Heart left ventricle (tissue), 16 donors: Measurements from ENCODE around the gene RTBDN. TPM values are rescaled to one million over a fixed set of nuclear protein-coding genes. Genes with fewer than 3 reads are reported as not detected.
"Not testable (repeated sequence)": the region's sequence is repeated elsewhere in the genome, so short reads cannot be mapped to it uniquely, and the experiment has no call there.

Experiments
- ATAC-seq, 4 donors: fragments of 200-7000 bp; cut with Tn5 transposase; one replicate each; pipeline ENCODE4 v1.9.1; 2020 to 2022; ENCODE audit warnings: moderate library complexity in 4 of 4, mild to moderate bottlenecking in 3 of 4, moderate number of reproducible peaks in 1 of 4
- DNase-seq, 5 donors: peaks; one replicate each; pipeline ENCODE4 v3.0.0-alpha.2; 2020
- H3K27ac ChIP-seq, 12 donors: fragments of 200-600 bp; sonication (generic) in 4 of 12; one replicate each; pipeline versions ENCODE4 v1.5.0 to v1.8.0; 2016 to 2022; ENCODE audit warnings: mild to moderate bottlenecking in 2 of 12
- H3K27me3 ChIP-seq, 9 donors: fragments of 200-600 bp; sonication (generic) in 2 of 9; one replicate each; pipeline versions ENCODE4 v1.5.1 to v1.8.0; 2016 to 2022; ENCODE audit warnings: mild to moderate bottlenecking in 3 of 9
- H3K36me3 ChIP-seq, 9 donors: fragments of 200-600 bp; sonication (generic) in 2 of 9; one replicate each; pipeline versions ENCODE4 v1.5.0 to v1.8.0; 2018 to 2022; ENCODE audit warnings: mild to moderate bottlenecking in 2 of 9
- H3K4me1 ChIP-seq, 12 donors: fragments of 200-600 bp; sonication (generic) in 4 of 12; one replicate each; pipeline versions ENCODE4 v1.5.0 to v1.8.0; 2016 to 2022; ENCODE audit warnings: mild to moderate bottlenecking in 3 of 12
- H3K4me3 ChIP-seq, 12 donors: fragments of 200-600 bp; sonication (generic) in 4 of 12; one replicate each; pipeline versions ENCODE4 v1.5.0 to v1.8.0; 2017 to 2022; ENCODE audit warnings: mild to moderate bottlenecking in 9 of 12, moderate library complexity in 4 of 12
- H3K9me3 ChIP-seq, 12 donors: fragments of 200-600 bp; sonication (generic) in 4 of 12; one replicate each; pipeline versions ENCODE4 v1.5.0 to v1.8.0; 2016 to 2022; ENCODE audit warnings: mild to moderate bottlenecking in 1 of 12
- POLR2A ChIP-seq, 2 donors: fragments of 450-650 bp; IDR thresholded peaks; one replicate each; pipeline ENCODE4 v1.6.1; 2017; ENCODE audit warnings: antibody characterized with exemption in 2 of 2, mild to moderate bottlenecking in 2 of 2, moderate library complexity in 2 of 2
- WGBS, 4 donors: extraction: QIAGEN DNeasy Blood & Tissue Kit in 2 of 4; methylation state at CpG; one replicate each; pipeline versions ENCODE4 v1.1.5 to v1.1.7; 2013 to 2018; 5-methylcytosine and 5-hydroxymethylcytosine counted together
- intact Hi-C, 10 donors: fragments of 100-400 bp; cut with DNase I; formaldehyde crosslinking; loops; one replicate each; pipeline versions ENCODE4 v1.11.1 to v1.14.2; 2022
- polyA plus RNA-seq, 2 donors: library from polyadenylated mRNA; stranded (reverse); fragments of 200-250 nt; gene quantifications; one replicate each; pipeline ENCODE4 v1.2.3, GENCODE V29; 2013
- total RNA-seq, 9 donors: library from RNA; depleted of rRNA in 2 of 9; stranded (reverse); fragments of >200 nt in 2 of 9; fragmentation: NEBNext Ultra II Directional in 3 of 9; extraction: Animal tissue kit (Norgen Biotek cat#: 25700) in 3 of 9; gene quantifications; one replicate each; pipeline versions ENCODE4 v1.1.0 to v1.2.4, GENCODE V29; 2016 to 2023
- TF ChIP-seq, protein P1 (sequence below), 12 donors: fragments of 200-600 bp; sonication (generic) in 4 of 12; IDR thresholded peaks; one replicate each; pipeline versions ENCODE4 v1.5.0 to v1.8.0; 2018 to 2022; ENCODE audit warnings: antibody characterized with exemption in 12 of 12, mild to moderate bottlenecking in 5 of 12
- donor health status: ischemic (EF 13 %, LVEDD 7.1; RV severe dilation, severe dysfunction).
- donor health status: healthy with polysubstance abuse.
- donor health status: DM: no; HTN: yes; CAD: no.
- donor health status: DM: no; HTN: no; CAD: no.
- donor health status: ischemic (EF 25% LVEDD 6.9; RV normal size, moderate dysfunction).
- donor health status: ischemic (EF 25% LVEDD 5.7; RV mildly dilated, moderate dysfunction).
- donor health status: healthy.
- donor health status: DM: yes; HTN: yes; CAD: no.
- donor health status: ischemic (EF 35%, LVEDD 5.7; RV mildly dilated, moderate dysfunction).
- donor health status: nonischemic (EF 11% LVEDD 7.7; RV severe dilation, severe dysfunction).
- donor health status: DM: yes; HTN: yes; CAD: no.
- donor health status: PGD.
- donor health status: ischemic (EF 29% LVEDD 5.4; RV normal size, mild dysfunction).
- donor health status: nonischemic (EF 23%, LVEDD 6.1; RV moderate dilation, normal function).

Gene RTBDN
- total and polyA plus RNA-seq, 11 donors: not detected

- intact Hi-C loops: no loop called here
- no peak overlapping the region for H3K27ac ChIP-seq
- TF ChIP-seq POLR2A (IDR thresholded peaks at IDR 0.05): no peak
- TF ChIP-seq, protein P1, sequence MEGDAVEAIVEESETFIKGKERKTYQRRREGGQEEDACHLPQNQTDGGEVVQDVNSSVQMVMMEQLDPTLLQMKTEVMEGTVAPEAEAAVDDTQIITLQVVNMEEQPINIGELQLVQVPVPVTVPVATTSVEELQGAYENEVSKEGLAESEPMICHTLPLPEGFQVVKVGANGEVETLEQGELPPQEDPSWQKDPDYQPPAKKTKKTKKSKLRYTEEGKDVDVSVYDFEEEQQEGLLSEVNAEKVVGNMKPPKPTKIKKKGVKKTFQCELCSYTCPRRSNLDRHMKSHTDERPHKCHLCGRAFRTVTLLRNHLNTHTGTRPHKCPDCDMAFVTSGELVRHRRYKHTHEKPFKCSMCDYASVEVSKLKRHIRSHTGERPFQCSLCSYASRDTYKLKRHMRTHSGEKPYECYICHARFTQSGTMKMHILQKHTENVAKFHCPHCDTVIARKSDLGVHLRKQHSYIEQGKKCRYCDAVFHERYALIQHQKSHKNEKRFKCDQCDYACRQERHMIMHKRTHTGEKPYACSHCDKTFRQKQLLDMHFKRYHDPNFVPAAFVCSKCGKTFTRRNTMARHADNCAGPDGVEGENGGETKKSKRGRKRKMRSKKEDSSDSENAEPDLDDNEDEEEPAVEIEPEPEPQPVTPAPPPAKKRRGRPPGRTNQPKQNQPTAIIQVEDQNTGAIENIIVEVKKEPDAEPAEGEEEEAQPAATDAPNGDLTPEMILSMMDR (IDR thresholded peaks at IDR 0.05): no peak
Measured at GRCh38 chr19:12858041-12858928, 23.9 kb upstream of the RTBDN start.

DNA sequence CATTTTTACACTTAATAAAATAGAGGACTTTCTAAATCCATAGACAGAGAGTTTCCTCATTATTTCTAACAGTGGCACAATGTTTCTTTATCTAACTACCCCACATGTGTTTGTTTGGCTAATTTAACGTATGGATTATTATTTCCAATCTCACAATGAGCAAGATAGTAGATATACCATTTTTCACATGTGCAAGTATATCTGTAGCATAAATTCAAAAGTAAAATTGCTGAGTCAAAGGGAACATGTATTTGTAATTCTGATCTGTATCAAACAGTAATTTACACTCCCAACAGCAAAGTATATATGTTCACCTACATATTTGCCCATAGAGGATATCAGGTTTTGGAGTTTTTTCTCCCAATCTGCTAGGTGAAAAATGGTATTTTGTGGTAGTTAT is 22.3 kb upstream of the RTBDN start:
- Histone ChIP-seq H3K4me1 (no peaks in the 10 kb centered on the region), H3K27ac (no peak overlapping the region), H3K4me3 (no peak overlapping the region), H3K36me3 (no peaks in the 10 kb centered on the region), H3K27me3 (no peaks in the 10 kb centered on the region), H3K9me3 (peaks cover 0 to 21% (median 2%) of the 10 kb centered on the region in 12 donors)
- TF ChIP-seq POLR2A (IDR thresholded peaks at IDR 0.05): no peak
- TF ChIP-seq, protein P1 (IDR thresholded peaks at IDR 0.05): no peak
- DNase-seq (no peak), ATAC-seq (no peak)
- intact Hi-C loops: no loop called here
- 76 to 83% (median 78%) methylated on average over 1 of the region's 1 CpG for WGBS, 4 donors

More at GRCh38 chr19:12858041-12858928, 23.9 kb upstream of the RTBDN start:
- no peaks in the 10 kb centered on the region for H3K4me1 ChIP-seq
- H3K9me3 ChIP-seq: peaks cover 0 to 21% (median 2%) of the 10 kb centered on the region in 12 donors
- H3K36me3 ChIP-seq: no peaks in the 10 kb centered on the region
- WGBS, 4 donors: 93 to 96% (median 93%) methylated on average over 34 to 35 of the region's 35 CpGs
- H3K27me3 ChIP-seq: no peaks in the 10 kb centered on the region
- ATAC-seq (no peak), DNase-seq (no peak)
- no peak overlapping the region for H3K4me3 ChIP-seq

GRCh38 chr19:12847159-12848139 is 13.1 kb upstream of the RTBDN start:
- Histone ChIP-seq H3K9me3 (no peaks in the 10 kb centered on the region), H3K4me3 (peak overlapping the region in 9 of 12 donors; percentile 7 to 39 (median 22)), H3K27me3 (peaks cover 0 to 34% (median 19%) of the 10 kb centered on the region in 9 donors), H3K4me1 (peaks cover 0 to 10% (median 6%) of the 10 kb centered on the region in 12 donors), H3K36me3 (no peaks in the 10 kb centered on the region), H3K27ac (no peak overlapping the region)
- DNase-seq (peak; percentile 79 to 91 (median 83)), ATAC-seq (peak; percentile 90 to 99 (median 96))
- 11 to 17% (median 14%) methylated on average over 13 to 69 of the region's 69 CpGs for WGBS, 4 donors
- intact Hi-C loops: loop anchor here in 9 of 10 donors (1.0 to 10.0 kb wide), 11 partner anchors 80 to 283 kb away; no protein-coding TSS in a partner anchor
- TF ChIP-seq, protein P1 (IDR thresholded peaks at IDR 0.05): peak; percentile 98 to 100 (median 99)
- TF ChIP-seq POLR2A (IDR thresholded peaks at IDR 0.05): peak in 1 of 2 donors; percentile 7

GRCh38 chr19:12846613-12847012 is 12.2 kb upstream of the RTBDN start:
- not testable (repeated sequence) for ATAC-seq, H3K36me3 ChIP-seq, DNase-seq, H3K9me3 ChIP-seq, H3K4me3 ChIP-seq, H3K27ac ChIP-seq
- peaks cover 0 to 41% (median 27%) of the 10 kb centered on the region in 9 donors for H3K27me3 ChIP-seq
- intact Hi-C loops: loop anchor here in 9 of 10 donors (1.0 to 10.0 kb wide), 11 partner anchors 79 to 282 kb away; no protein-coding TSS in a partner anchor
- WGBS, 4 donors: 84 to 90% (median 86%) methylated on average over 7 of the region's 7 CpGs
- peaks cover 0 to 10% (median 6%) of the 10 kb centered on the region in 12 donors for H3K4me1 ChIP-seq
